ENCODE data around the gene ZNF230.

Gene ZNF230

GRCh38 chr19:44050740-44051649, 48.2 kb downstream of the ZNF230 start:
- DNase-seq = peak; percentile 78 to 80

- peak; percentile 99 for DNase-seq
Measured at GRCh38 chr19:44051650-44052402, 49.1 kb downstream of the ZNF230 start, which contains the start of gene ZNF223. TSS of gene ZNF223 (plus strand) at chr19:44052036. CDS start at chr19:44055177, 3,141 bp downstream.

- peak in 1 of 2 experiments; percentile 26 for DNase-seq
Measured at GRCh38 chr19:44055870-44056269, 53.1 kb downstream of the ZNF230 start.

GRCh38 chr19:44059229-44059628, 56.5 kb downstream of the ZNF230 start:
- no peak for DNase-seq

- no peak for DNase-seq
Measured at GRCh38 chr19:44061038-44061437, 58.3 kb downstream of the ZNF230 start.

Data from NCI-H526 (cell line).